ENCODE results near the gene GUCY2C. TPM values are rescaled to one million over a fixed set of nuclear protein-coding genes. Genes with fewer than 3 reads are reported as not detected.

The GUCY2C gene
- total and polyA plus RNA-seq, 8 donors = 0.40 to 0.64 (median 0.50) TPM; not detected in 2

DNA sequence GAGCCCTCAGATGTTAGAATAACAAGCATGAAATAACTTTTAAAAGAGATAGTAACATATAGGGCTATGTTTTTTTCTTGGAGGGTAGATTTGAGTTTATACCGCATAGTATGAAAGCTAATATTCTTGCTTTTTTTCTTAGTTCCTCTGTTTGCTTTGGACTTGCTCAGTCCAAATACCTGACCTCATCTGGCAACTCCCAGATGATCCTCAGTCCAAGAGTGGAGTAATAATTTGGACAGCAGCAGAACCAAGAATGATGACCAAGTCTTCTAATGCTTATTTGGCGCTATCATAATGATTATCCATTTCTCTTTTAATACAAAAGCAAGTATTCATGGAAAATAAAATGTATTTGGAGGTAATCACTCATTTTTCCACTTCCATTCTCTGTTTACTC, 45.6 kb downstream of the GUCY2C start:
- no peaks in the 10 kb centered on the region for H3K9me3 ChIP-seq
- intact Hi-C loops (cut with DNase I) = no loop called here

DNA sequence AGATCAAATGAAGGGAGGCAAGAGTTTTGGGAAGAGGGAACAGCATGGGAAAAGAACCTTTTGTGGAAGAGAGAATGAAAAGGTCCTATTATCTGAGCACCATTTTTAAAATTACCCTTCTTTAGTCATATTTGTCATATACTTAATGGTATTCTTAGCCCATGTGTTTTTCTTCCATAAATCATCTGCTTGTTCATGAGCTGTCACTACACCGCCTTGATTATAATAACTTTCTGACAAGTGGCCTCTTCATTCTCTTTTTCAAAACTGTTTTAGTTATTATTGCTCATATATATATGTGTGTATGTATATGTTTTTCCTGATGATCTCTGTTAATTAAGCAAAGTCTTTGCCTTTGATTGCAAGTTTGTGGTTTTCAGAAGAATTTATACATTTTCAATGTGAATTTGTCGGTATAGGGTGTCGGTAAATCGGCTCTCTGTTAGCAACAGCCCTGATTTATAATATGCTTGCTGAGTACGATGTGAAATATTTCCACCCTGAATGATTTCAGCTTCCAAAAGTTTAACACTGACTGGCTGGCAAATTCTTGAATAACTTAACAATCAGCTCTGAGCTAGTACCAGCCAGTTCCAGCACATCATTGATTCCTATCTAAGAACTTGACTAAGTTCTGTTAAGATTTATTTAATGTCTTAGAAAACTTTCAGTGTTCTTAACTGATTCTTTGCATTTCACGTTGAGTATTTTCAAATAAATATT, 49.2 kb downstream of the GUCY2C start:
- no peaks in the 10 kb centered on the region for H3K27me3 ChIP-seq
- ATAC-seq (no peak), DNase-seq (no peak)
- H3K4me3 ChIP-seq = no peak overlapping the region
- intact Hi-C loops (cut with DNase I) = no loop called here
- no peaks in the 10 kb centered on the region for H3K9me3 ChIP-seq
- H3K4me1 ChIP-seq = peaks cover 0 to 16% of the 10 kb centered on the region in 2 donors
- TF ChIP-seq, protein P1, sequence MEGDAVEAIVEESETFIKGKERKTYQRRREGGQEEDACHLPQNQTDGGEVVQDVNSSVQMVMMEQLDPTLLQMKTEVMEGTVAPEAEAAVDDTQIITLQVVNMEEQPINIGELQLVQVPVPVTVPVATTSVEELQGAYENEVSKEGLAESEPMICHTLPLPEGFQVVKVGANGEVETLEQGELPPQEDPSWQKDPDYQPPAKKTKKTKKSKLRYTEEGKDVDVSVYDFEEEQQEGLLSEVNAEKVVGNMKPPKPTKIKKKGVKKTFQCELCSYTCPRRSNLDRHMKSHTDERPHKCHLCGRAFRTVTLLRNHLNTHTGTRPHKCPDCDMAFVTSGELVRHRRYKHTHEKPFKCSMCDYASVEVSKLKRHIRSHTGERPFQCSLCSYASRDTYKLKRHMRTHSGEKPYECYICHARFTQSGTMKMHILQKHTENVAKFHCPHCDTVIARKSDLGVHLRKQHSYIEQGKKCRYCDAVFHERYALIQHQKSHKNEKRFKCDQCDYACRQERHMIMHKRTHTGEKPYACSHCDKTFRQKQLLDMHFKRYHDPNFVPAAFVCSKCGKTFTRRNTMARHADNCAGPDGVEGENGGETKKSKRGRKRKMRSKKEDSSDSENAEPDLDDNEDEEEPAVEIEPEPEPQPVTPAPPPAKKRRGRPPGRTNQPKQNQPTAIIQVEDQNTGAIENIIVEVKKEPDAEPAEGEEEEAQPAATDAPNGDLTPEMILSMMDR (IDR thresholded peaks at IDR 0.05) = no peak
- H3K36me3 ChIP-seq = no peaks in the 10 kb centered on the region
- H3K27ac ChIP-seq = no peak overlapping the region

More for the DNA sequence above, 45.6 kb downstream of the GUCY2C start:
- no peak for ATAC-seq
- DNase-seq = no peak
- Histone ChIP-seq H3K27ac (no peak overlapping the region), H3K4me1 (no peaks in the 10 kb centered on the region), H3K36me3 (no peaks in the 10 kb centered on the region), H3K27me3 (no peaks in the 10 kb centered on the region), H3K4me3 (no peak overlapping the region)
- TF ChIP-seq, protein P1 (IDR thresholded peaks at IDR 0.05) = no peak

DNA sequence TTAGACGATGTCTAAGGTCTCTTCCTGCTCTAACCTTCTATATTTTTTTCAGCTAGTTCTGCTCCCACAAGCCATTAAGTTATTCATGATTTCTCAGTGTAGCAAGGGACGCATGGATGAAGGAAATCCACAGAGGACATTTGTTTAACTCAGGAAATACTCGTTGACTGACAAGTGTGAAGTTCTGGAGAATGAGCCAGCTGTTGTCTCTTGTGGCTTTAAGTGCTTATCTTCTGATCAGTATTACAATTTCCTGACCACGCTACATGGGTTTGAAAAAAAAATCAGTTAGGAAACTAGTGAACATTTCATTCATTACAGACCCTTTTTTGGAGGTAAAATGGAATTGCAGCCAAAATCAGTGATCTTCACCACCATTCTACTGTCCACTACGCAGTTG, 53.1 kb downstream of the GUCY2C start:
- intact Hi-C loops (cut with DNase I) = no loop called here
- TF ChIP-seq, protein P1 (IDR thresholded peaks at IDR 0.05) = no peak
- H3K36me3 ChIP-seq = no peaks in the 10 kb centered on the region
- H3K27me3 ChIP-seq = no peaks in the 10 kb centered on the region
- ATAC-seq = no peak
- H3K4me1 ChIP-seq = peaks cover 0 to 16% of the 10 kb centered on the region in 2 donors
- H3K4me3 ChIP-seq = no peak overlapping the region
- H3K9me3 ChIP-seq = no peaks in the 10 kb centered on the region
- no peak for DNase-seq
- no peak overlapping the region for H3K27ac ChIP-seq

DNA sequence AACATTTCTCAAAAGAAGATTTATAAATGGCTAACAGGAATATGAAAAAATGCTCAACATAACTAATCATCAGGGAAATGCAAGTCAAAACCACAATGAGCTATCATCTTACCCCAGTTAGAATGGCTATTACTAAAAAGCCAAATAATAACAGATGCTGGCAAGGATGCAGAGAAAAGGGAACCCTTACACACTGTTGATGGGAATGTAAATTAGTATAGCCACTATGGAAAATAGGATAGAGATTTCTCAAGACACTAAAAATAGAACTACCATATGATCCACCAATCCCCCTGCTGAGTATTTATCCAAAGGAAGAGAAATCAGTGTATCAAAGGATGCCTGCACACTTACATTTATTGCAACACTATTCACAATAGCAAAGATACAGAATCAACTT, 58.3 kb downstream of the GUCY2C start:
- DNase-seq = no peak
- intact Hi-C loops (cut with DNase I) = no loop called here
- TF ChIP-seq, protein P1 (IDR thresholded peaks at IDR 0.05) = no peak

DNA sequence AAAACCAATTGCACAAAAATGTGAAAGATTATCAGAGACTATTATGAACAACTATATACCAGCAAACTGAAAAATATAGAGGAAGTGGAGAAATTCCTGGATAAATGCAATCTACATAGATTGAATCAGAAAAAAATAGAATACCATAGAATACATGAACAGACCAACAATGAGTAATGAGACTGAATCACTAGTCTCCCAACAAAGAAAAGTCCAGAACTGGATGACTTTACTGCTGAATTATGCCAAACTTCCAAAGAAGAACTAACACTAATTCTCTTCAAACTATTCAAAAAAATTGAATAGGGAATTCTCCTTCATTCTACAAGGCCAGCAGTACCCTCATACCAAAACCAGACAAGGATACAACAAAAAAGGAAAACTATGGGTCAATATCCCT, 60.6 kb downstream of the GUCY2C start:
- no peak for ATAC-seq
- H3K27me3 ChIP-seq = no peaks in the 10 kb centered on the region
- H3K4me3 ChIP-seq = no peak overlapping the region
- H3K9me3 ChIP-seq = peaks cover 0 to 10% of the 10 kb centered on the region in 2 donors
- no peaks in the 10 kb centered on the region for H3K36me3 ChIP-seq
- intact Hi-C loops (cut with DNase I) = no loop called here
- no peak for DNase-seq
- no peak overlapping the region for H3K27ac ChIP-seq
- TF ChIP-seq, protein P1 (IDR thresholded peaks at IDR 0.05) = no peak
- H3K4me1 ChIP-seq = no peaks in the 10 kb centered on the region

More for the DNA sequence above, 58.3 kb downstream of the GUCY2C start:
- no peak overlapping the region for H3K4me3 ChIP-seq
- H3K27ac ChIP-seq = no peak overlapping the region
- ATAC-seq = no peak
- H3K36me3 ChIP-seq = no peaks in the 10 kb centered on the region
- no peaks in the 10 kb centered on the region for H3K27me3 ChIP-seq
- peaks cover 0 to 10% of the 10 kb centered on the region in 2 donors for H3K9me3 ChIP-seq
- no peaks in the 10 kb centered on the region for H3K4me1 ChIP-seq

All from left lung (tissue), 10 donors.